Pancreas (tissue), 10 donors: Measurements from ENCODE around the gene SLC49A3. TPM values are rescaled to one million over a fixed set of nuclear protein-coding genes. Genes with fewer than 3 reads are reported as not detected.
"Not testable (repeated sequence)": the region's sequence is repeated elsewhere in the genome, so short reads cannot be mapped to it uniquely, and the experiment has no call there.

ENCODE experiments used
- ATAC-seq, 4 donors: fragments of 200-7000 bp; cut with Tn5 transposase; one replicate each; pipeline versions ENCODE4 v1.8.0 to v1.9.1; 2020; ENCODE audit warnings: mild to moderate bottlenecking in 4 of 4, moderate library complexity in 4 of 4
- DNase-seq, 6 donors: peaks; one replicate each; pipeline ENCODE4 v3.0.0-alpha.2; 2020
- FAIRE-seq: peaks from 2 replicates; lab custom pipeline; 2012; peaks lifted over from hg19 to GRCh38; lab: Jason Lieb, UNC
- H3K27ac ChIP-seq, 4 donors: fragments of 200-600 bp; sonication (generic); 1 replicate in 3 of 4; 2 replicates in 1 of 4; pipeline versions ENCODE4 v1.5.0 to v1.8.0; 2020
- H3K27me3 ChIP-seq, 4 donors: fragments of 200-600 bp; one replicate each; pipeline ENCODE4 v1.8.0; 2021
- H3K36me3 ChIP-seq, 3 donors: fragments of 200-600 bp; sonication (generic) in 1 of 3; one replicate each; pipeline versions ENCODE4 v1.5.0 to v1.8.0; 2020 to 2021
- H3K4me1 ChIP-seq, 3 donors: fragments of 200-600 bp; one replicate each; pipeline ENCODE4 v1.8.0; 2021
- H3K4me3 ChIP-seq, 4 donors: fragments of 200-600 bp; sonication (generic) in 2 of 4; one replicate each; pipeline versions ENCODE4 v1.5.0 to v1.8.0; 2020 to 2021
- H3K9me3 ChIP-seq, 4 donors: fragments of 200-600 bp; one replicate each; pipeline ENCODE4 v1.8.0; 2021
- WGBS, 2 donors: extraction: QIAGEN DNeasy Blood & Tissue Kit; methylation state at CpG; one replicate each; pipeline ENCODE4 v1.1.7; 2013; 5-methylcytosine and 5-hydroxymethylcytosine counted together
- intact Hi-C, 3 donors: fragments of 100-400 bp; cut with DNase I; formaldehyde crosslinking; loops; one replicate each; pipeline versions ENCODE4 v1.11.1 to v1.14.2; 2022
- polyA plus RNA-seq, 2 donors: library from polyadenylated mRNA; stranded (reverse); fragments of 200-250 nt; gene quantifications; one replicate each; pipeline ENCODE4 v1.2.3, GENCODE V29; 2013
- total RNA-seq, 6 donors: library from RNA; stranded (reverse); fragmentation: NEBNext Ultra II Directional in 4 of 6; extraction: Animal tissue kit (Norgen Biotek cat#: 25700) in 4 of 6; gene quantifications; one replicate each; pipeline versions ENCODE4 v1.2.1 to v1.2.4, GENCODE V29; 2021 to 2023
- TF ChIP-seq, protein P1 (sequence below), 4 donors: fragments of 200-600 bp; sonication (generic) in 3 of 4; IDR thresholded peaks; one replicate each; pipeline versions ENCODE4 v1.5.0 to v1.8.0; 2021; ENCODE audit warnings: antibody characterized with exemption in 4 of 4
- donor health status: healthy with polysubstance abuse.
- donor health status: DM: no; HTN: no; CAD: no; lungs with moderate emphysema.
- donor health status: DM: no; HTN: no; CAD: no.
- donor health status: control.
- donor health status: control.
- donor health status: Bipolar disorder and iron deficiency.
- donor health status: DM: yes; HTN: yes; CAD: no.
- donor health status: DM: no; HTN: no; CAD: no.
- donor health status: DM: no; HTN: no; CAD: no.
- donor health status: DM: yes; HTN: yes; CAD: no.

The SLC49A3 gene
- 1 to 10 TPM; 3.3 to 9.0 (median 5.5) TPM for total RNA-seq
- 10 to 100 TPM; 14.3 to 20.8 TPM for polyA plus RNA-seq

DNA sequence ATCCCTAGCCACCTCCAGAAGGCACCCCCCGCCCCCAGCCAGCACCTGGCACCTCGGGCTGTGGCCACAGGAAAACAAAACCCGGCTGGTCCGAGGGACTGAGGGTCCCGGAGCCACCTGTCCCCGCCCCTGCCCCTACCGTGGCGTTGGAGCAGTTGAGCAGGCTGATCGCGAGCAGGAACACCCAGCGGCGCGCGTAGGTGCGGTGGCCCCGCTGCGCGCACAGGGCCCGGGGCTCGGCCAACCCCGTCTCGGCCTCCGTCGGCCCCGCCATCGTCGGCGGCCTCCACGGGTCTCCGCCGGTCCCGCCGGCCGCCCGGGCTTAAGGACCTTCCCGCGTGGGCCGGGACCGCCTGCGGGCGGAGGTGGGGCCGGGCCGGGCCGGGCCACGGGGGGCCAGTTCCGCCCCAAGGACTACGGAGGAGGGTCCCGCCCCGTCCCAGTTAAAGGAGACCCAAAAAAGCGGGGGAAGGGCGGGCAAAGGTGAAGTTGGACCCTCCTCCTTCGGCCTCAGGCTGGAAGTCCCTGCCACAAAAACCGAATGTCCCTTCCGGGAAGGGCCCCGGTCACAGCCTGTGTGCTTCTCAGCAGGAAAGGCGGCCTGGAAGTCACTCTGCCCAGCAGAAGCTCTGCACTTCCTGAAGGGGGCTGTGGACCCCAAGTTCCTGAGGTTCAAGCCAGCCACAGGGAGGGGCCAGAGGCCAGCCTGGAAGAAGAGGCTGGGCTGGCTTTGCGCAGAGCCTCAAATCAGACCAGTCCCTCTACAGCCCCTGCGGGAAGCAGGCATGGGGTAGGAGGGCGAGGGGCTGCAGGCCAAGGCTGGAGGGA lies at the start of gene SLC49A3:
SLC49A3 (minus strand) TSS at position 298 of the 828 bp plus-strand sequence; CDS start at position 274, 24 bp downstream.
- Histone ChIP-seq H3K27me3 (no peaks in the 10 kb centered on the region), H3K27ac (peak within 1 kb of the TSS; percentile 68 to 82 (median 74)), H3K4me1 (peaks cover 0 to 10% (median 0%) of the 10 kb centered on the region in 3 donors), H3K9me3 (no peaks in the 10 kb centered on the region), H3K36me3 (no peaks in the 10 kb centered on the region), H3K4me3 (peak within 1 kb of the TSS; percentile 1 to 44 (median 30))
- FAIRE-seq (no peak), DNase-seq (peak in 4 of 6 donors; percentile 36 to 64 (median 44)), ATAC-seq (peak; percentile 5 to 35 (median 21))
- TF ChIP-seq, protein P1, sequence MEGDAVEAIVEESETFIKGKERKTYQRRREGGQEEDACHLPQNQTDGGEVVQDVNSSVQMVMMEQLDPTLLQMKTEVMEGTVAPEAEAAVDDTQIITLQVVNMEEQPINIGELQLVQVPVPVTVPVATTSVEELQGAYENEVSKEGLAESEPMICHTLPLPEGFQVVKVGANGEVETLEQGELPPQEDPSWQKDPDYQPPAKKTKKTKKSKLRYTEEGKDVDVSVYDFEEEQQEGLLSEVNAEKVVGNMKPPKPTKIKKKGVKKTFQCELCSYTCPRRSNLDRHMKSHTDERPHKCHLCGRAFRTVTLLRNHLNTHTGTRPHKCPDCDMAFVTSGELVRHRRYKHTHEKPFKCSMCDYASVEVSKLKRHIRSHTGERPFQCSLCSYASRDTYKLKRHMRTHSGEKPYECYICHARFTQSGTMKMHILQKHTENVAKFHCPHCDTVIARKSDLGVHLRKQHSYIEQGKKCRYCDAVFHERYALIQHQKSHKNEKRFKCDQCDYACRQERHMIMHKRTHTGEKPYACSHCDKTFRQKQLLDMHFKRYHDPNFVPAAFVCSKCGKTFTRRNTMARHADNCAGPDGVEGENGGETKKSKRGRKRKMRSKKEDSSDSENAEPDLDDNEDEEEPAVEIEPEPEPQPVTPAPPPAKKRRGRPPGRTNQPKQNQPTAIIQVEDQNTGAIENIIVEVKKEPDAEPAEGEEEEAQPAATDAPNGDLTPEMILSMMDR (IDR thresholded peaks at IDR 0.05) = no peak
- intact Hi-C loops = no loop called here
- 21 to 27% methylated on average over 43 to 59 of the region's 59 CpGs for WGBS, 2 donors

GRCh38 chr4:736561-736960 lies 47.6 kb upstream of the SLC49A3 start:
- FAIRE-seq, H3K4me1 ChIP-seq, H3K9me3 ChIP-seq, ATAC-seq, H3K27ac ChIP-seq, intact Hi-C loops, H3K4me3 ChIP-seq, H3K27me3 ChIP-seq: not testable (repeated sequence)
- 97 to 98% methylated on average over 28 to 33 of the region's 34 CpGs for WGBS, 2 donors
- peaks cover 13 to 43% (median 36%) of the 10 kb centered on the region in 3 donors for H3K36me3 ChIP-seq
- DNase-seq = peak in 1 of 6 donors; percentile 11

DNA sequence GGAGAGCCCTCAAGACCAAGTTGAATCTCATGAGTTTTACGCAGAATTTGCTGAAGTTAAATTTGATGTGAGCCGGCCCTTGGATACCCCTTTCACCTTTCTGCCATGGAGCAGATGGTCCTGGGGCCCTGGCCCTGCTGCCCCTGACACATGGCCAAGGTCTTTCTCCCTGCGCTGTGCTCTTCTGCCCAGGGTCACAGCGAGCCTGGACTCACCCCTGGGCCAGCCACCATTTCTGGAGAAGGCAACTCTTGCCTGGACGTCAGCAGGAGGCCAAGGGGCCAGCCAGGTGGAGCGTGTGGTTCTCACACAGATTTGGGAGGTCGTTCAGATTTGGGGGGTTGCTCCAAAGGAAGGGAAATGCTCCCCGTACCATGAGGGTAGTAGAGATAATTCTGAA lies 46.6 kb upstream of the SLC49A3 start:
- intact Hi-C loops = no loop called here
- DNase-seq (peak in 1 of 6 donors; percentile 32), FAIRE-seq (no peak), ATAC-seq (no peak)
- Histone ChIP-seq H3K9me3 (no peaks in the 10 kb centered on the region), H3K27me3 (no peaks in the 10 kb centered on the region), H3K27ac (no peak overlapping the region), H3K4me3 (no peak overlapping the region), H3K4me1 (no peaks in the 10 kb centered on the region), H3K36me3 (peaks cover 13 to 43% (median 41%) of the 10 kb centered on the region in 3 donors)
- 96 to 97% methylated on average over 8 of the region's 8 CpGs for WGBS, 2 donors
- TF ChIP-seq, protein P1 (IDR thresholded peaks at IDR 0.05) = no peak

- H3K9me3 ChIP-seq = no peaks in the 10 kb centered on the region
- TF ChIP-seq, protein P1 (IDR thresholded peaks at IDR 0.05) = no peak
- DNase-seq = peak in 2 of 6 donors; percentile 7 to 47
- WGBS, 2 donors = 96 to 97% methylated on average over 9 of the region's 9 CpGs
- H3K27me3 ChIP-seq = no peaks in the 10 kb centered on the region
- H3K4me3 ChIP-seq = no peak overlapping the region
- peaks cover 13 to 43% (median 41%) of the 10 kb centered on the region in 3 donors for H3K36me3 ChIP-seq
- no peak for FAIRE-seq
- intact Hi-C loops = no loop called here
- H3K4me1 ChIP-seq = no peaks in the 10 kb centered on the region
- H3K27ac ChIP-seq = no peak overlapping the region
- ATAC-seq = no peak
Measured at GRCh38 chr4:734951-735350, 46.0 kb upstream of the SLC49A3 start.

DNA sequence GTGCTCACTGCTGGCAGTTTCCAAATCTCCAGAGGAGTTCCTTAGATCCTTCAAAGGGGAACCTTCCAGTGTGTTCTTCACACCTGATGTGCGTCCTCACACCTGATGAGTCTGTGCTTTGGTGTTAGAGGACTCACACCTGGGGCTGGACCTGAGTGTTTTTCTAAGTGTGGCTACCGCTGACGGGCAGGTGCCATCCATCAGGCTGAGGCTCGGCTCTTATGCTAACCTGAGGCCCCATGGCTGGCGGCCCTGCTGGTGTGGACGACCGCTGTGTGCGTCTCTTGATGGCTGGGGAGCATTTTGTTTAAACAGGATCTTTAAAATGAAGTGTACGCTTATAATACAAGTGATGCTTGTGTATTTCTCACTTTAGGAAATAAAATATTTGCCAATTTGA lies 45.1 kb upstream of the SLC49A3 start:
- Histone ChIP-seq H3K36me3 (peaks cover 13 to 43% (median 35%) of the 10 kb centered on the region in 3 donors), H3K27me3 (no peaks in the 10 kb centered on the region), H3K27ac (no peak overlapping the region), H3K9me3 (no peaks in the 10 kb centered on the region), H3K4me3 (no peak overlapping the region), H3K4me1 (no peaks in the 10 kb centered on the region)
- intact Hi-C loops = no loop called here
- DNase-seq (peak in 2 of 6 donors; percentile 8 to 37), ATAC-seq (no peak), FAIRE-seq (no peak)
- WGBS, 2 donors = 95 to 96% methylated on average over 9 of the region's 9 CpGs
- TF ChIP-seq, protein P1 (IDR thresholded peaks at IDR 0.05) = no peak
